Gastroesophageal sphincter (tissue), 4 donors: ENCODE data around the gene VSIG10. TPM values are rescaled to one million over a fixed set of nuclear protein-coding genes. Genes with fewer than 3 reads are reported as not detected.
"Not testable (repeated sequence)": the region's sequence is repeated elsewhere in the genome, so short reads cannot be mapped to it uniquely, and the experiment has no call there.

Source experiments
- ATAC-seq: fragments of 150-250 bp; one replicate; pipeline ENCODE4 v1.9.1; 2016; ENCODE audit warnings: mild to moderate bottlenecking, moderate library complexity
- H3K27ac ChIP-seq, 4 donors: fragments of 200-600 bp; sonication (generic) in 3 of 4; 1 replicate in 3 of 4; 2 replicates in 1 of 4; pipeline ENCODE4 v1.5.1; 2016 to 2019
- H3K27me3 ChIP-seq: fragments of 200-600 bp; sonication (generic); one replicate; pipeline ENCODE4 v1.5.1; 2019
- H3K36me3 ChIP-seq, 2 donors: fragments of 200-600 bp; sonication (generic); one replicate each; pipeline ENCODE4 v1.5.1; 2019; ENCODE audit warnings: control low read depth in 1 of 2
- H3K4me1 ChIP-seq, 3 donors: fragments of 200-600 bp; sonication (generic); 1 replicate in 2 of 3; 2 replicates in 1 of 3; pipeline ENCODE4 v1.5.1; 2016 to 2019; ENCODE audit warnings: control low read depth in 2 of 3
- H3K4me3 ChIP-seq, 2 donors: fragments of 200-600 bp; sonication (generic); one replicate each; pipeline ENCODE4 v1.5.1; 2019; ENCODE audit warnings: mild to moderate bottlenecking in 1 of 2, moderate library complexity in 1 of 2
- H3K9me3 ChIP-seq, 3 donors: fragments of 200-600 bp; sonication (generic); one replicate each; pipeline ENCODE4 v1.5.1; 2017 to 2019; ENCODE audit warnings: control low read depth in 2 of 3
- CTCF ChIP-seq, 4 experiments: fragments of 200-600 bp in 2 of 4; fragments of 450-650 bp in 2 of 4; sonication (generic) in 1 of 4; IDR thresholded peaks; one replicate each; pipeline ENCODE4 v1.5.1; 2017 to 2019; ENCODE audit warnings: antibody characterized with exemption in 4 of 4, mild to moderate bottlenecking in 2 of 4, moderate library complexity in 2 of 4
- EP300 ChIP-seq: sonication (generic); formaldehyde crosslinking; IDR thresholded peaks from one replicate; pipeline ENCODE4 v1.6.1; 2017; ENCODE audit warnings: antibody characterized with exemption, mild to moderate bottlenecking
- POLR2A ChIP-seq, 2 donors: fragments of 450-650 bp; IDR thresholded peaks; one replicate each; pipeline ENCODE4 v1.6.1; 2017; ENCODE audit warnings: antibody characterized with exemption in 2 of 2, mild to moderate bottlenecking in 2 of 2, moderate library complexity in 1 of 2
- POLR2AphosphoS5 ChIP-seq: sonication (generic); formaldehyde crosslinking; IDR thresholded peaks from one replicate; pipeline ENCODE4 v1.6.1; 2017; ENCODE audit warnings: antibody characterized with exemption
- WGBS, 2 donors: methylation state at CpG; one replicate each; pipeline ENCODE4 v1.1.5; 2018; ENCODE audit warnings: low coverage in 1 of 2; 5-methylcytosine and 5-hydroxymethylcytosine counted together
- total RNA-seq, 4 donors: library from RNA; depleted of rRNA; stranded (reverse); fragments of >200 nt; gene quantifications; one replicate each; pipeline ENCODE4 v1.1.0, GENCODE V29; 2016

The VSIG10 gene
- total RNA-seq, 4 donors from 2014 or later: 14.7 to 24.6 (median 17.6) TPM

GRCh38 chr12:118135788-118136558, 32.2 kb upstream of the VSIG10 start, which contains the start of gene PEBP1:
Gene PEBP1, plus strand, starts transcription at chr12:118136124. Its CDS starts 86 bp downstream, at chr12:118136210.
- no peak for TF ChIP-seq EP300
- peak; percentile 91 to 94 for TF ChIP-seq POLR2A (IDR thresholded peaks at IDR 0.05)
- TF ChIP-seq POLR2AphosphoS5: peak; percentile 93
- no peak for TF ChIP-seq CTCF (IDR thresholded peaks at IDR 0.05)
- peak; percentile 99 for ATAC-seq
- no peaks in the 10 kb centered on the region for H3K9me3 ChIP-seq
- WGBS, 2 donors: 0 to 4% methylated on average over 4 to 7 of the region's 70 CpGs
- peak within 1 kb of the TSS; percentile 76 to 96 (median 94) for H3K27ac ChIP-seq
- peak within 1 kb of the TSS; percentile 85 to 100 for H3K4me3 ChIP-seq
- no peaks in the 10 kb centered on the region for H3K27me3 ChIP-seq
- H3K4me1 ChIP-seq: peaks cover 0 to 51% (median 5%) of the 10 kb centered on the region in 3 donors
- peaks cover 0 to 34% of the 10 kb centered on the region in 2 donors for H3K36me3 ChIP-seq

GRCh38 chr12:118129436-118129835, 25.6 kb upstream of the VSIG10 start:
- not testable (repeated sequence) for H3K4me3 ChIP-seq, H3K27ac ChIP-seq, H3K27me3 ChIP-seq, ATAC-seq, H3K4me1 ChIP-seq, H3K9me3 ChIP-seq
- 91 to 100% methylated on average over 2 to 5 of the region's 5 CpGs for WGBS, 2 donors
- H3K36me3 ChIP-seq: peaks cover 0 to 18% of the 10 kb centered on the region in 2 donors

- Histone ChIP-seq H3K4me1 (no peaks in the 10 kb centered on the region), H3K27me3 (no peaks in the 10 kb centered on the region), H3K36me3 (peaks cover 0 to 20% of the 10 kb centered on the region in 2 donors), H3K27ac (no peak overlapping the region), H3K4me3 (no peak overlapping the region), H3K9me3 (no peaks in the 10 kb centered on the region)
- WGBS, 2 donors: 81 to 100% methylated on average over 1 to 2 of the region's 5 CpGs
- ATAC-seq: no peak
- TF ChIP-seq CTCF (IDR thresholded peaks at IDR 0.05): no peak
- TF ChIP-seq POLR2A (IDR thresholded peaks at IDR 0.05): no peak
- no peak for TF ChIP-seq POLR2AphosphoS5
- no peak for TF ChIP-seq EP300
Measured at GRCh38 chr12:118127867-118128266, 24.1 kb upstream of the VSIG10 start.

DNA sequence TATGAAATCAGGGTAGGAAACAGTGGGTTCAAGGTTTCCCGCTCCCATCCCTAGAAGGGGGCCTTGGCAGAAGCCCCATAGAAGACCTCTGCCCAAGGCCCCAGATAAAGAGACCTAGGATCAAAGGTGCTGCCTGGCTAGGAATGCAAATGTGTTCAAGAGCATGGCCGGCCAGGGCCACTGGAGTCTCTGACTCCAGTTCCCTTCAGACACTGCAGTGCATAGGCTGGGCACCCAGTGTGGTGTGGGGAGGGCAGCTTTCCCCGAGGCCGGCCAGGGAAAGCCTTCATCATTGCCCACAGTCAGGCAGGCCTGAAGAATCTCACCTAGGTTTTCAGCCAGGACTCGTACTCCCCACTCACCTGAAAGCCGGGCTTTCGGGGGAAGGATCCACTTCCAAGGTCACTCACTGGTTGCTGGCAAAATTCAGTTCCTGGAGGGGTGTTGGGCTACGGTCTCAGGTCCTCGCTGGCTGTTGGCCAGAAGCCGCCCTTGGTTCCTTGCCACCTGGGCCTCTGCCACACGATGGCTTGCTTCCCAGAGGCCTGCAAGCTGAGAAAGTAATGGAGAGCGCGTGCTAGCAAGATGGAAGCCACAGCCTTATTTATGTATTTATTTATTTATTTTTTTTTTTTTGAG, 22.4 kb upstream of the VSIG10 start:
- no peak for ATAC-seq
- WGBS, 2 donors: 49 to 65% methylated on average over 3 to 6 of the region's 13 CpGs

More for the DNA sequence above, 22.4 kb upstream of the VSIG10 start:
- no peaks in the 10 kb centered on the region for H3K9me3 ChIP-seq
- peaks cover 0 to 5% (median 0%) of the 10 kb centered on the region in 3 donors for H3K4me1 ChIP-seq
- no peaks in the 10 kb centered on the region for H3K27me3 ChIP-seq
- H3K4me3 ChIP-seq: no peak overlapping the region
- TF ChIP-seq EP300 (no peak), POLR2A (IDR thresholded peaks at IDR 0.05) (no peak), CTCF (IDR thresholded peaks at IDR 0.05) (no peak), POLR2AphosphoS5 (no peak)
- H3K27ac ChIP-seq: no peak overlapping the region
- peaks cover 0 to 20% of the 10 kb centered on the region in 2 donors for H3K36me3 ChIP-seq
